SU-DHL-6 (cell line): ENCODE measurements around the gene AGPAT3.

Experiments
- H2AFZ ChIP-seq: fragments of 200-600 bp; sonication (generic); 2 replicates; pipeline ENCODE4 v1.6.1; 2014; ENCODE audit warnings: low read depth, mild to moderate bottlenecking, moderate library complexity, mixed read lengths, antibody characterized with exemption, low read length; ENCODE audit not compliant: severe bottlenecking
- H3F3A ChIP-seq: fragments of 200-600 bp; shearing (Covaris generic); 2 replicates; pipeline ENCODE4 v1.6.0; 2016; ENCODE audit warnings: antibody characterized with exemption, mild to moderate bottlenecking; ENCODE audit not compliant: insufficient read depth
- H3K27ac ChIP-seq: fragments of 200-600 bp; sonication (generic); 2 replicates; pipeline ENCODE4 v1.5.1; 2016; ENCODE audit warnings: low read depth, mild to moderate bottlenecking, low read length, moderate library complexity, mixed read lengths
- H3K27me3 ChIP-seq: fragments of 200-600 bp; sonication (generic), shearing (Covaris generic); 2 replicates; pipeline ENCODE4 v1.6.0; 2014; ENCODE audit warnings: mild to moderate bottlenecking, low read length
- H3K36me3 ChIP-seq: fragments of 200-600 bp; sonication (generic); 2 replicates; pipeline ENCODE4 v1.6.1; 2014; ENCODE audit warnings: mild to moderate bottlenecking, low read length, mixed read lengths
- H3K4me2 ChIP-seq: fragments of 300-600, 200-600 bp; shearing (Covaris generic), sonication (generic); 2 replicates; pipeline ENCODE4 v1.6.0; 2014; ENCODE audit warnings: low read length, low read depth, mild to moderate bottlenecking; ENCODE audit not compliant: poor library complexity, severe bottlenecking
- H3K4me3 ChIP-seq: fragments of 200-600 bp; sonication (generic); 2 replicates; pipeline ENCODE4 v1.5.1; 2014; ENCODE audit warnings: antibody characterized with exemption, low read length, mild to moderate bottlenecking, mixed read lengths; ENCODE audit not compliant: insufficient read depth, poor library complexity, severe bottlenecking
- H3K79me2 ChIP-seq: fragments of 200-600 bp; sonication (generic); 2 replicates; pipeline ENCODE4 v1.6.1; 2014; ENCODE audit warnings: mild to moderate bottlenecking, low read length, moderate library complexity; ENCODE audit not compliant: insufficient read depth
- H3K9ac ChIP-seq: fragments of 200-600 bp; sonication (generic); 2 replicates; pipeline ENCODE4 v1.7.0; 2014; ENCODE audit warnings: mild to moderate bottlenecking, low read length
- H3K9me2 ChIP-seq: fragments of 200-600 bp; sonication (generic); replicated peaks from 2 replicates; pipeline ENCODE4 v1.6.1; 2014; ENCODE audit warnings: low read length; ENCODE audit not compliant: insufficient read depth
- H3K9me3 ChIP-seq: fragments of 200-600 bp; sonication (generic); 2 replicates; pipeline ENCODE4 v1.6.1; 2014; ENCODE audit warnings: low read length, mixed read lengths; ENCODE audit not compliant: insufficient read depth
- H4K20me1 ChIP-seq: fragments of 200-600 bp; sonication (generic); 2 replicates; pipeline ENCODE4 v1.6.1; 2014; ENCODE audit warnings: low read depth, mild to moderate bottlenecking, antibody characterized with exemption, low read length, moderate library complexity, mixed read lengths
- CTCF ChIP-seq: fragments of 200-600 bp; sonication (generic); IDR thresholded peaks from one replicate; pipeline ENCODE4 v1.5.1; 2017; ENCODE audit warnings: antibody characterized with exemption, mild to moderate bottlenecking, low read length, moderate library complexity; ENCODE audit not compliant: insufficient read depth, poor library complexity, severe bottlenecking
- EZH2phosphoT487 ChIP-seq: fragments of 200-600 bp; sonication (generic), shearing (Covaris generic); conservative IDR thresholded peaks from 2 replicates; pipeline ENCODE4 v1.6.1; 2018; ENCODE audit warnings: mild to moderate bottlenecking, antibody characterized with exemption, low read length, moderate library complexity, mixed read lengths

Gene AGPAT3

GRCh38 chr21:43827015-43827611 is 37.9 kb upstream of the AGPAT3 start:
- Histone ChIP-seq H4K20me1 (no peaks in the 10 kb centered on the region), H3K4me2 (no peak overlapping the region), H3K36me3 (no peaks in the 10 kb centered on the region), H3F3A (no peaks in the 10 kb centered on the region), H3K27me3 (no peaks in the 10 kb centered on the region), H2AFZ (no peak overlapping the region), H3K9me3 (no peaks in the 10 kb centered on the region), H3K9ac (no peak overlapping the region), H3K9me2 (no peaks in the 10 kb centered on the region), H3K4me3 (no peak overlapping the region), H3K27ac (no peak overlapping the region), H3K79me2 (no peaks in the 10 kb centered on the region)
- TF ChIP-seq CTCF, result no peak
- no peak for TF ChIP-seq EZH2phosphoT487

DNA sequence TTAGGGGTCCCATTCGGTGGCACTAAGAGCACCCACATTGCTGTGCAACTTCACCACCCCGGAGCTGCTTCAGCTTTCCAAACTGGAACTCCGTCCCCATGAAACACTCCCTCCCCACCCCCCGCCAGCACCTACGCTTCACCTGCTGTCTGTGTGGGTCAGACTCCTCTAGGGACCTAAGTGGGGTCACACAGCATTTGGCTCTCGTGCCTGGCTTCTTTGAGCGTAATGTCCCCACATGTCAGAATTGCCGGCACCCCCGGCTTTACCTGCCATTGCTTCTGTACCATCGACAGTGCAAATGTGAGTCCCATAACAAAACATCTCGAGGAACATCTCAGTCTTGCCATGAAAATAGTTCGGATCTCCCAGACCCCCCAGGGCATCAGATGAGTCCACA is 35.9 kb upstream of the AGPAT3 start:
- no peaks in the 10 kb centered on the region for H3K9me2 ChIP-seq
- H3K4me3 ChIP-seq, result no peak overlapping the region
- H3K27ac ChIP-seq, result no peak overlapping the region
- no peak overlapping the region for H3K4me2 ChIP-seq
- H3F3A ChIP-seq, result no peaks in the 10 kb centered on the region
- no peaks in the 10 kb centered on the region for H3K9me3 ChIP-seq
- H3K36me3 ChIP-seq, result no peaks in the 10 kb centered on the region
- no peak overlapping the region for H2AFZ ChIP-seq
- no peaks in the 10 kb centered on the region for H3K27me3 ChIP-seq
- H4K20me1 ChIP-seq, result no peaks in the 10 kb centered on the region
- H3K9ac ChIP-seq, result no peak overlapping the region
- H3K79me2 ChIP-seq, result no peaks in the 10 kb centered on the region
- TF ChIP-seq EZH2phosphoT487, result no peak
- no peak for TF ChIP-seq CTCF

DNA sequence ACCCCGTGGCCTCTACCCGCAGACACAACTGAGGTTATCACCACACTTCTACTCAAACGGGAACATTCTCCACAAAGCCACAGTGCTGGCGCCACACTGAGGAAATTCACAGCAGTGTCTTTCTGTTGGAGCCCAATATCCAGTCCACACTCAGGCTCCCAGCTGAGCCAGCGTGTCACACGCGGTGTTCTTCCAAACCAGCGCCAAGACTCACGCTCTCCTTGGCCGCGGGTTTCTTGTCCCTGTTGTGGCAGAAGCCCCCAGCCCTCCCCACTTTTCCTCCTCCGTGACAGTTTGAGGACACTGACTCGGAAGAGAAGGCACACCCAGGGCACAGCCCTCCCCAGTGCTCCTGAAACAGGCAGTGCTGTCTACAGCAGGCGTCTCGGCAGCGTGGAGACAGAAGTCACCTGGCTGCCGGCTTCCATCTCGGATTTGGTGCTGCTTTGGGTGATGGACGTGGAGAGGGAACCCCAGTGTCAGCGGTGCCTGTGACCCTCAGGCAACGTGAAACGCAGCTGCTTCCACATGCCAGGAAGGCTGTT is 35.4 kb upstream of the AGPAT3 start:
- H3K4me2 ChIP-seq, result no peak overlapping the region
- no peaks in the 10 kb centered on the region for H3K9me3 ChIP-seq
- H3K27ac ChIP-seq, result no peak overlapping the region
- H2AFZ ChIP-seq, result no peak overlapping the region
- H3K4me3 ChIP-seq, result no peak overlapping the region
- H3K9me2 ChIP-seq, result no peaks in the 10 kb centered on the region
- H3K9ac ChIP-seq, result no peak overlapping the region
- no peaks in the 10 kb centered on the region for H4K20me1 ChIP-seq
- H3K27me3 ChIP-seq, result no peaks in the 10 kb centered on the region
- TF ChIP-seq CTCF, result no peak
- TF ChIP-seq EZH2phosphoT487, result no peak
- no peaks in the 10 kb centered on the region for H3F3A ChIP-seq
- H3K36me3 ChIP-seq, result no peaks in the 10 kb centered on the region
- no peaks in the 10 kb centered on the region for H3K79me2 ChIP-seq
